HepG2 (cell line): ENCODE results near the gene ILDR1. TPM values are rescaled to one million over a fixed set of nuclear protein-coding genes. Genes with fewer than 3 reads are reported as not detected.

Experiments used
- ATAC-seq: fragments of 200-7000 bp; cut with Tn5 transposase; 3 replicates; pipeline ENCODE4 v1.9.1; 2020; ENCODE audit warnings: mild to moderate bottlenecking, moderate library complexity
- BruUV-seq: library from RNA; stranded (reverse); fragments of 400-500 nt; replicated peaks from 2 replicates; lab custom pipeline; 2021; lab: Mats Ljungman, UMichigan
- CTCF ChIA-PET: fragments of 300-600 bp; formaldehyde crosslinking; extraction: SDS; loops from one replicate; lab custom pipeline; 2021; ENCODE audit warnings: low total read pairs, inconsistent platforms, low intra/inter-chr PET ratio; lab: Yijun Ruan, JAX
- POLR2A ChIA-PET: fragments of 350-600 bp; sonication (Branson Sonifier 250); formaldehyde crosslinking; loops from one replicate; lab custom pipeline; 2020; ENCODE audit warnings: antibody characterized with exemption, inconsistent platforms; lab: Yijun Ruan, JAX
- DNase-seq: peaks from one replicate; pipeline ENCODE4 v3.0.0-alpha.2; 2015; ENCODE audit warnings: low spot score
- FAIRE-seq: peaks from 3 replicates; lab custom pipeline; 2011; peaks lifted over from hg19 to GRCh38; lab: Jason Lieb, UNC
- H2AFZ ChIP-seq: one replicate; pipeline ENCODE4 v1.6.1; 2011; ENCODE audit warnings: low read length, inconsistent platforms
- H3K27ac ChIP-seq: fragments of 300-600 bp; 3 replicates; pipeline ENCODE4 v1.8.0; 2011; ENCODE audit warnings: mixed run types, mild to moderate bottlenecking, mixed read lengths, low read length, inconsistent platforms; ENCODE audit not compliant: insufficient read depth; ENCODE audit errors: extremely low read length
- H3K27me3 ChIP-seq, 2 experiments: fragments of 200-600 bp in 1 of 2; 2 replicates in 1 of 2; 3 replicates in 1 of 2; pipeline versions ENCODE4 v1.6.0 to v1.8.0; 2011; ENCODE audit warnings: low read length in 2 of 2, mild to moderate bottlenecking in 2 of 2, moderate library complexity in 2 of 2, inconsistent platforms in 1 of 2; ENCODE audit not compliant: insufficient read depth in 2 of 2, control insufficient read depth in 1 of 2
- H3K36me3 ChIP-seq, 2 experiments: fragments of 200-600 bp in 1 of 2; replicated peaks in 1 of 2; 2 replicates in 1 of 2; 3 replicates in 1 of 2; pipeline versions ENCODE4 v1.5.1 to v1.8.0; 2011; ENCODE audit warnings: low read length in 2 of 2, inconsistent platforms in 1 of 2; ENCODE audit not compliant: insufficient read depth in 2 of 2, control insufficient read depth in 1 of 2
- H3K4me1 ChIP-seq: 2 replicates; pipeline ENCODE4 v1.5.1; 2012; ENCODE audit warnings: low read length, inconsistent platforms; ENCODE audit not compliant: insufficient read depth
- H3K4me2 ChIP-seq: 2 replicates; pipeline ENCODE4 v1.6.0; 2011; ENCODE audit warnings: low read depth, low read length, inconsistent platforms
- H3K4me3 ChIP-seq, 3 experiments: fragments of 200-600 bp in 1 of 3; sonication (generic), shearing (Covaris generic) in 1 of 3; replicated peaks in 1 of 3; 2 replicates each; pipeline ENCODE4 v1.5.1; 2011 to 2016; ENCODE audit warnings: low read length in 3 of 3, inconsistent platforms in 2 of 3, low read depth in 2 of 3, mild to moderate bottlenecking in 2 of 3, control low read depth in 1 of 3, mixed read lengths in 1 of 3; ENCODE audit not compliant: insufficient read depth in 1 of 3
- H3K79me2 ChIP-seq: one replicate; pipeline ENCODE4 v1.6.1; 2011; ENCODE audit warnings: low read length, inconsistent platforms; ENCODE audit not compliant: insufficient read depth
- H3K9ac ChIP-seq: 2 replicates; pipeline ENCODE4 v1.6.0; 2011; ENCODE audit warnings: mild to moderate bottlenecking, low read depth, low read length, inconsistent platforms; ENCODE audit not compliant: insufficient read depth
- H3K9me3 ChIP-seq: 2 replicates; pipeline ENCODE4 v1.5.1; 2012; ENCODE audit warnings: mild to moderate bottlenecking, low read length
- H4K20me1 ChIP-seq: 2 replicates; pipeline ENCODE4 v1.6.0; 2011; ENCODE audit warnings: inconsistent platforms, mild to moderate bottlenecking, low read length, moderate library complexity; ENCODE audit not compliant: insufficient read depth
- BORCS8-MEF2B ChIP-seq: sonication (generic); formaldehyde crosslinking; IDR thresholded peaks from 2 replicates; pipeline ENCODE4 v1.8.0; 2022; ENCODE audit warnings: mild to moderate bottlenecking, missing genetic modification reagents
- E2F5 ChIP-seq: sonication (generic); formaldehyde crosslinking; conservative IDR thresholded peaks from 2 replicates; pipeline ENCODE4 v1.4.0; 2020; ENCODE audit warnings: missing genetic modification reagents
- ETV6 ChIP-seq: sonication (generic); formaldehyde crosslinking; conservative IDR thresholded peaks from 2 replicates; pipeline ENCODE4 v1.4.0; 2020; ENCODE audit warnings: missing genetic modification reagents
- HDAC6 ChIP-seq: fragments of 200-600 bp; sonication (generic); IDR thresholded peaks from 2 replicates; pipeline ENCODE4 v1.7.0; 2017; ENCODE audit warnings: mild to moderate bottlenecking, antibody characterized with exemption, low read length, low read depth
- MAFG ChIP-seq: sonication (generic); formaldehyde crosslinking; IDR thresholded peaks from 2 replicates; pipeline ENCODE4 v1.5.1; 2020; ENCODE audit warnings: mild to moderate bottlenecking, missing genetic modification reagents
- MIER3 ChIP-seq: IDR thresholded peaks from 2 replicates; pipeline ENCODE4 v1.6.1; 2016; ENCODE audit warnings: missing compliant biosample characterization, borderline replicate concordance
- NCOA2 ChIP-seq: sonication (generic); formaldehyde crosslinking; IDR thresholded peaks from 2 replicates; pipeline ENCODE4 v1.8.0; 2022; ENCODE audit warnings: inconsistent platforms
- NFIC ChIP-seq: IDR thresholded peaks from 2 replicates; pipeline ENCODE4 v1.6.1; 2012; ENCODE audit warnings: mild to moderate bottlenecking, low read length, inconsistent platforms
- POGK ChIP-seq: sonication (generic); formaldehyde crosslinking; conservative IDR thresholded peaks from 2 replicates; pipeline ENCODE4 v1.8.0; 2022; ENCODE audit warnings: mild to moderate bottlenecking, moderate library complexity, missing genetic modification reagents
- SYNCRIP ChIP-seq: fragments of 200-400 bp; formaldehyde crosslinking; IDR thresholded peaks from 2 replicates; pipeline ENCODE4 v1.6.1; 2018; ENCODE audit warnings: mild to moderate bottlenecking, low read depth, low read length; ENCODE audit not compliant: insufficient read depth
- ZNF136 ChIP-seq: sonication (generic); formaldehyde crosslinking; IDR thresholded peaks from 2 replicates; pipeline ENCODE4 v1.8.1; 2022; ENCODE audit warnings: low read depth, mild to moderate bottlenecking, moderate library complexity, missing genetic modification reagents
- ZNF251 ChIP-seq: sonication (generic); formaldehyde crosslinking; IDR thresholded peaks from 2 replicates; pipeline ENCODE4 v1.9.0; 2021; ENCODE audit warnings: mild to moderate bottlenecking, missing genetic modification reagents
- ZNF460 ChIP-seq: sonication (generic); formaldehyde crosslinking; IDR thresholded peaks from 2 replicates; pipeline ENCODE4 v1.5.1; 2020; ENCODE audit warnings: missing genetic modification reagents, mild to moderate bottlenecking, borderline replicate concordance
- ZNF546 ChIP-seq: sonication (generic); formaldehyde crosslinking; conservative IDR thresholded peaks from 2 replicates; pipeline ENCODE4 v1.8.1; 2023; ENCODE audit warnings: mild to moderate bottlenecking, missing genetic modification reagents
- ZNF670 ChIP-seq: sonication (generic); formaldehyde crosslinking; IDR thresholded peaks from 2 replicates; pipeline ENCODE4 v1.8.0; 2022; ENCODE audit warnings: mild to moderate bottlenecking, missing genetic modification reagents, borderline replicate concordance
- WGBS: methylation state at CpG from one replicate; pipeline ENCODE4 v1.1.6; 2017; ENCODE audit warnings: low lambda C conversion rate; 5-methylcytosine and 5-hydroxymethylcytosine counted together
- in situ Hi-C: cut with HindIII; loops from 2 replicates; pipeline ENCODE4 v1.10.0; 2017; ENCODE audit warnings: low pct_unique_long_range_greater_than_20kb; ENCODE audit not compliant: extremely low pct_ligation_motif_present
- intact Hi-C: fragments of 100-400 bp; cut with micrococcal nuclease; formaldehyde crosslinking; loops from one replicate; pipeline ENCODE4 v1.10.0; 2022; ENCODE audit not compliant: unreplicated experiment
- polyA plus RNA-seq, 8 experiments: library from polyadenylated mRNA; depleted of rRNA in 3 of 8; stranded (reverse) in 7 of 8; unstranded in 1 of 8; fragments of >200 nt; fragmentation: Illumina TruSeq in 4 of 8; extraction: Trizol in 4 of 8; gene quantifications; 2 replicates each; pipeline versions ENCODE4 v1.2.1 to v1.2.3, GENCODE V29; 2011 to 2016; ENCODE audit warnings: low read depth in 4 of 8, missing spikeins in 1 of 8, mixed read lengths in 1 of 8; ENCODE audit not compliant: insufficient read depth in 1 of 8
- total RNA-seq, 5 experiments: library from RNA; depleted of rRNA; stranded (reverse); fragments of >200 nt; fragmentation: Illumina TruSeq; extraction: Trizol; gene quantifications; 2 replicates each; pipeline ENCODE4 v1.2.3, GENCODE V29; 2016; ENCODE audit warnings: low read depth in 1 of 5
- TF ChIP-seq, protein P1 (sequence below), 2 experiments: sonication (generic) in 1 of 2; formaldehyde crosslinking in 1 of 2; IDR thresholded peaks; 2 replicates each; pipeline versions ENCODE4 v1.5.1 to v1.6.1; 2011 to 2020; ENCODE audit warnings: borderline replicate concordance in 1 of 2, low read depth in 1 of 2, low read length in 1 of 2, mild to moderate bottlenecking in 1 of 2, missing genetic modification reagents in 1 of 2, moderate library complexity in 1 of 2
- TF ChIP-seq, protein P2 (sequence below): sonication (generic); formaldehyde crosslinking; IDR thresholded peaks from 2 replicates; pipeline ENCODE4 v1.5.0; 2020; ENCODE audit warnings: mild to moderate bottlenecking, missing genetic modification reagents

The ILDR1 gene
- total and polyA plus RNA-seq, 2 of the 13 experiments (the other 11 are each of a cell fraction or from before 2014, with no cell fraction given): not detected

DNA sequence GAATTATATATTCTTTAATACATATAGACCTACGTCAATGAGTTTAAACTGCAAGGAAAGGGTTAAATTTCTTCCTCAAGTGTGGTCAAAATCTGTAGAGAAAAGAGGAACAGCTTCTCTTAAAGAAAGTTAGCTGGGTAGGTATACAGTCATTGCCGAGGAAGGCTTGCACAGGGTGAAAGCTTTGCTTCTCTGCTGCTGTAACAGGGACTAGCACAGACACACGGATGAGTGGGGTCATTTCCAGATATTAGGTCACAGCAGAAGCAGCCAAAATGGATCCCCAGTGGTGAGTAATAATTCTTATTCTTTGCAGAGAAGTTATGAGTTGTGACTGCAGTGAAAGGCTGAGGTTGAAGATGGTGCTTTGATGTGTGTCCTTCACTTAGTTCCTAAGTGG, 33.2 kb upstream of the ILDR1 start, which contains the start of gene CD86:
Gene CD86 (plus strand): TSS at position 148 of the 400 bp plus-strand sequence. CDS start 128 bp downstream, at position 276.
- H3K36me3 ChIP-seq: no peaks in the 10 kb centered on the region
- no peaks in the 10 kb centered on the region for H3K79me2 ChIP-seq
- no TSS peak for BruUV-seq
- intact Hi-C loops: no loop called here
- CTCF ChIA-PET: no interaction called here
- no peaks in the 10 kb centered on the region for H3K9me3 ChIP-seq
- POLR2A ChIA-PET: no interaction called here
- DNase-seq (no peak), ATAC-seq (no peak), FAIRE-seq (no peak)
- no peak within 1 kb of the TSS for H3K4me3 ChIP-seq
- H3K4me2 ChIP-seq: no peak within 1 kb of the TSS
- 3% methylated on average over 3 of the region's 3 CpGs for WGBS
- no peak within 1 kb of the TSS for H3K27ac ChIP-seq
- no peaks in the 10 kb centered on the region for H3K27me3 ChIP-seq
- no peak within 1 kb of the TSS for H2AFZ ChIP-seq
- H3K4me1 ChIP-seq: no peaks in the 10 kb centered on the region
- H3K9ac ChIP-seq: no peak within 1 kb of the TSS
- no peaks in the 10 kb centered on the region for H4K20me1 ChIP-seq
- in situ Hi-C loops: no loop called here
- no peak for TF ChIP-seq ZNF546 (CRISPR knock-in tag)
- no peak for TF ChIP-seq HDAC6
- no peak for TF ChIP-seq ZNF460 (CRISPR knock-in tag)
- no peak for TF ChIP-seq NFIC
- no peak for TF ChIP-seq BORCS8-MEF2B (CRISPR knock-in tag)
- no peak for TF ChIP-seq E2F5
- no peak for TF ChIP-seq POGK
- TF ChIP-seq ETV6 (CRISPR knock-in tag): no peak
- TF ChIP-seq, protein P1, sequence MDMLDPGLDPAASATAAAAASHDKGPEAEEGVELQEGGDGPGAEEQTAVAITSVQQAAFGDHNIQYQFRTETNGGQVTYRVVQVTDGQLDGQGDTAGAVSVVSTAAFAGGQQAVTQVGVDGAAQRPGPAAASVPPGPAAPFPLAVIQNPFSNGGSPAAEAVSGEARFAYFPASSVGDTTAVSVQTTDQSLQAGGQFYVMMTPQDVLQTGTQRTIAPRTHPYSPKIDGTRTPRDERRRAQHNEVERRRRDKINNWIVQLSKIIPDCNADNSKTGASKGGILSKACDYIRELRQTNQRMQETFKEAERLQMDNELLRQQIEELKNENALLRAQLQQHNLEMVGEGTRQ (IDR thresholded peaks at IDR 0.05; ENCODE audit: low read depth, low read length): no peak
- TF ChIP-seq, protein P1 (CRISPR knock-in tag; IDR thresholded peaks at IDR 0.05; ENCODE audit: borderline replicate concordance): no peak
- TF ChIP-seq NCOA2 (CRISPR knock-in tag): no peak
- TF ChIP-seq MAFG (CRISPR knock-in tag): no peak
- no peak for TF ChIP-seq ZNF136 (CRISPR knock-in tag)
- no peak for TF ChIP-seq SYNCRIP
- no peak for TF ChIP-seq ZNF670 (CRISPR knock-in tag)
- no peak for TF ChIP-seq ZNF251
- TF ChIP-seq, protein P2, sequence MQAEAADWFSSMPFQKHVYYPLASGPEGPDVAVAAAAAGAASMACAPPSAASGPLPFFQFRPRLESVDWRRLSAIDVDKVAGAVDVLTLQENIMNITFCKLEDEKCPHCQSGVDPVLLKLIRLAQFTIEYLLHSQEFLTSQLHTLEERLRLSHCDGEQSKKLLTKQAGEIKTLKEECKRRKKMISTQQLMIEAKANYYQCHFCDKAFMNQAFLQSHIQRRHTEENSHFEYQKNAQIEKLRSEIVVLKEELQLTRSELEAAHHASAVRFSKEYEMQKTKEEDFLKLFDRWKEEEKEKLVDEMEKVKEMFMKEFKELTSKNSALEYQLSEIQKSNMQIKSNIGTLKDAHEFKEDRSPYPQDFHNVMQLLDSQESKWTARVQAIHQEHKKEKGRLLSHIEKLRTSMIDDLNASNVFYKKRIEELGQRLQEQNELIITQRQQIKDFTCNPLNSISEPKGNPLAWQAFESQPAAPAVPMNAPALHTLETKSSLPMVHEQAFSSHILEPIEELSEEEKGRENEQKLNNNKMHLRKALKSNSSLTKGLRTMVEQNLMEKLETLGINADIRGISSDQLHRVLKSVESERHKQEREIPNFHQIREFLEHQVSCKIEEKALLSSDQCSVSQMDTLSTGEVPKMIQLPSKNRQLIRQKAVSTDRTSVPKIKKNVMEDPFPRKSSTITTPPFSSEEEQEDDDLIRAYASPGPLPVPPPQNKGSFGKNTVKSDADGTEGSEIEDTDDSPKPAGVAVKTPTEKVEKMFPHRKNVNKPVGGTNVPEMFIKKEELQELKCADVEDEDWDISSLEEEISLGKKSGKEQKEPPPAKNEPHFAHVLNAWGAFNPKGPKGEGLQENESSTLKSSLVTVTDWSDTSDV: no peak
- no peak for TF ChIP-seq MIER3 (CRISPR knock-in tag)
